Measurements from ENCODE around the gene ADCYAP1R1.

DNA sequence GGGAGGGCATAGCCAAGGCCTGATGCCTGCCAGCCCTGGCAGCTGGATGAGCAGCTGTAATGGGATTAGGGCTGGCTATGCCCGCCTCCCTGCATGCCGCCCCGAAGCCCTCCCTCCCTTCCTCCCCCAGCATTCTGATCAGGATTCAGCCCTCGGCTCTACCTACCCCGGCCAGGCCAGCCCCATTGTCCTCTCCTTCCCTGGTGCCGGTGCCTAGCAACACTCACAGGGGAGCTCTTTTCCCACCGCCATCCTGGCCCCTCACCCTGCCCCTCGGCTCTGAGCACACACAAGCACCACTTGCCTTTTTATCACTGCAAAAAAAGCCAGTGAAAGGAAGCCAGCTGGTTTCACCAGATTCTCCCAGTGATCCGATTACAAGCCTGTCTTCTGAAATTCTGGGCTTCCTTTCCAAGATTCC lies 9.0 kb upstream of the ADCYAP1R1 start:
- TF ChIP-seq POLR2A (IDR thresholded peaks at IDR 0.05; ENCODE audit: low read depth, low read length) (no peak), POLR2AphosphoS5 (IDR thresholded peaks at IDR 0.05; ENCODE audit: low read depth, low read length) (no peak)
